Common myeloid progenitor, CD34-positive (primary cell): Measurements from ENCODE around the gene NUB1.

Experiments used
- CTCF ChIA-PET: fragments of 350-600 bp; sonication (Branson Sonifier 250); formaldehyde crosslinking; loops from one replicate; lab custom pipeline; 2021; ENCODE audit warnings: antibody characterized with exemption; lab: Charles Lee
- POLR2A ChIA-PET: fragments of 350-600 bp; sonication (Branson Sonifier 250); formaldehyde crosslinking; loops from one replicate; lab custom pipeline; 2021; ENCODE audit warnings: antibody characterized with exemption; lab: Charles Lee
- DNase-seq, 3 donors: peaks; one replicate each; pipeline versions ENCODE4 v3.0.0 to v3.0.0-alpha.2; 2013
- H3K27ac ChIP-seq, 2 experiments: 1 replicate in 1 of 2; 2 replicates in 1 of 2; pipeline ENCODE4 v1.7.0; 2013; ENCODE audit warnings: inconsistent platforms in 2 of 2, low read length in 2 of 2, mild to moderate bottlenecking in 2 of 2, low read depth in 1 of 2, moderate library complexity in 1 of 2; ENCODE audit not compliant: severe bottlenecking in 2 of 2, insufficient read depth in 1 of 2, poor library complexity in 1 of 2
- H3K27me3 ChIP-seq, 5 experiments: replicated peaks in 2 of 5; 1 replicate in 3 of 5; 2 replicates in 2 of 5; pipeline versions ENCODE4 v1.6.1 to v1.7.0; 2013; ENCODE audit warnings: low read length in 4 of 5, mild to moderate bottlenecking in 2 of 5, moderate library complexity in 2 of 5, inconsistent platforms in 1 of 5; ENCODE audit not compliant: insufficient read depth in 5 of 5, control insufficient read depth in 4 of 5
- H3K36me3 ChIP-seq, 4 experiments: 1 replicate in 2 of 4; 2 replicates in 2 of 4; pipeline versions ENCODE4 v1.6.1 to v1.7.0; 2013; ENCODE audit warnings: low read length in 3 of 4, control low read depth in 1 of 4, mild to moderate bottlenecking in 1 of 4; ENCODE audit not compliant: control insufficient read depth in 4 of 4, insufficient read depth in 4 of 4
- H3K4me1 ChIP-seq, 4 experiments: 1 replicate in 3 of 4; 2 replicates in 1 of 4; pipeline versions ENCODE4 v1.6.1 to v1.7.1; 2013; ENCODE audit warnings: low read length in 3 of 4, mild to moderate bottlenecking in 3 of 4, control low read depth in 1 of 4, inconsistent platforms in 1 of 4, moderate library complexity in 1 of 4; ENCODE audit not compliant: control insufficient read depth in 4 of 4, insufficient read depth in 4 of 4; ENCODE audit errors: control extremely low read depth in 1 of 4
- H3K4me3 ChIP-seq, 7 experiments: 1 replicate in 4 of 7; 2 replicates in 3 of 7; pipeline versions ENCODE4 v1.5.1 to v1.7.0; 2013; ENCODE audit warnings: mild to moderate bottlenecking in 7 of 7, low read length in 6 of 7, moderate library complexity in 6 of 7, inconsistent platforms in 2 of 7, low read depth in 2 of 7, control low read depth in 1 of 7; ENCODE audit not compliant: insufficient read depth in 4 of 7, control insufficient read depth in 1 of 7; ENCODE audit errors: extremely low read depth in 1 of 7
- H3K9me3 ChIP-seq, 5 experiments: 1 replicate in 4 of 5; 2 replicates in 1 of 5; pipeline versions ENCODE4 v1.6.1 to v1.7.1; 2013; ENCODE audit warnings: low read length in 4 of 5, mild to moderate bottlenecking in 2 of 5, inconsistent platforms in 1 of 5, low read depth in 1 of 5, moderate library complexity in 1 of 5; ENCODE audit not compliant: control insufficient read depth in 4 of 5, insufficient read depth in 2 of 5; ENCODE audit errors: control extremely low read depth in 1 of 5
- WGBS: methylation state at CpG from one replicate; pipeline ENCODE4 v1.1.5; 2013; ENCODE audit not compliant: insufficient coverage; 5-methylcytosine and 5-hydroxymethylcytosine counted together

NUB1 gene

DNA sequence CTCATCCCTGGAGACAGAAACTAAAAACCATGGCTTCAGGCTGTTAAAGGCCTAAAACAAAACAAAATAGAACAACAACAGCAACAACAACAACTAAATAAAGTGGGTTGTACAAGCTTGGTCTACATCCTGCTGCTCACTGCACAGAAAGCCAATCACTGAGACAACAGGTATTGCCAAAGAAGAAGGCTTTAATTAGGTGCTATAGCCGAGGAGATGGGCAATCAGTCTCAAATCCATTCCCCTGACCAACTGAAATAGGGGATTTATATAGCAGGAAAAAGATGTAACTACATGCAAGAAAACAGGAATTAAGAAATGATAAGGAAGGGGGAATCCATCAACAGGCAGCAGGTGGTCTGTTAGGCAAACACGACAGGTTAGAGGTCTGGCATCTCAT, 22.4 kb upstream of the NUB1 start:
- Histone ChIP-seq H3K36me3 (no peaks in the 10 kb centered on the region), H3K9me3 (peaks cover 0 to 31% (median 28%) of the 10 kb centered on the region in 5 experiments), H3K4me3 (no peak overlapping the region), H3K4me1 (peaks cover 0 to 13% (median 7%) of the 10 kb centered on the region in 4 experiments), H3K27me3 (peaks cover 0 to 3% (median 0%) of the 10 kb centered on the region in 5 experiments), H3K27ac (no peak overlapping the region)
- CTCF ChIA-PET, result interaction anchor here (1.0 to 10.0 kb wide), 4 partner anchors 10 to 49 kb away, joined by 3 to 155 read pairs (median 30); no protein-coding TSS in a partner anchor
- POLR2A ChIA-PET, result no interaction called here
- DNase-seq, result no peak
- WGBS, result 100% methylated on average over 1 of the region's 2 CpGs

DNA sequence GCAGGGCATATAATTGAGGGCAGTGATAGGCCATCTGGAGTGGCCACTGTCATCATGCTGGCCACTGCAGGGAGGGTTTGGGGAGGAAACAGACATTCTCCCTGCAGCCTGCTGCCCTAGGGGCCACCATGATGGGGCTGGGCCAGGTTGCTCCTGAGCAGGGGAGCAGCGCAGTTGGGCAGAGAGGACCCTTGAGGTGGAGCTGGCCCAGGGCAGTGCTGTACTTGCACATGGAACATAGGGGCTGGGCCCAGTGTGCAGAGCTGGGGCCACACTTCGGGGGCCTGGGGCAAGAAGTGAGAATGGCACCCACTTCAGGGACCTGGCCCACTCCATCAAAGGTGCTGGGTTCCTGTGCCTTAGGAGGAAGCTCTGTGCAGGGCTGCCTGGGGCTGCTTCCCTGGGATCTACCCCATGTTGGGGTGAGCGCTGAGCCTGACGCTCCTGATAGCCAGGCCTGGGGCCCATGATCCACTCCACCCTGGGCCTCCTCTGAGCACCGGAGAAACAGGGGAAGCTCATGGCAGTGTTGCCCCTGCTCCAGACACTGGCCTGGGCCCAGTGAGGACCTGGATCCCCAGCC, 21.3 kb upstream of the NUB1 start:
- H3K27me3 ChIP-seq, result peaks cover 0 to 3% (median 0%) of the 10 kb centered on the region in 5 experiments
- WGBS, result 94% methylated on average over 5 of the region's 5 CpGs
- CTCF ChIA-PET, result interaction anchor here (0.8 to 10.0 kb wide), 5 partner anchors 12 to 129 kb away, joined by 3 to 155 read pairs (median 5); no protein-coding TSS in a partner anchor
- H3K27ac ChIP-seq, result no peak overlapping the region
- H3K9me3 ChIP-seq, result peaks cover 0 to 31% (median 28%) of the 10 kb centered on the region in 5 experiments
- peaks cover 0 to 5% (median 0%) of the 10 kb centered on the region in 4 experiments for H3K4me1 ChIP-seq
- no peaks in the 10 kb centered on the region for H3K36me3 ChIP-seq
- H3K4me3 ChIP-seq, result no peak overlapping the region
- POLR2A ChIA-PET, result no interaction called here
- DNase-seq, result no peak

DNA sequence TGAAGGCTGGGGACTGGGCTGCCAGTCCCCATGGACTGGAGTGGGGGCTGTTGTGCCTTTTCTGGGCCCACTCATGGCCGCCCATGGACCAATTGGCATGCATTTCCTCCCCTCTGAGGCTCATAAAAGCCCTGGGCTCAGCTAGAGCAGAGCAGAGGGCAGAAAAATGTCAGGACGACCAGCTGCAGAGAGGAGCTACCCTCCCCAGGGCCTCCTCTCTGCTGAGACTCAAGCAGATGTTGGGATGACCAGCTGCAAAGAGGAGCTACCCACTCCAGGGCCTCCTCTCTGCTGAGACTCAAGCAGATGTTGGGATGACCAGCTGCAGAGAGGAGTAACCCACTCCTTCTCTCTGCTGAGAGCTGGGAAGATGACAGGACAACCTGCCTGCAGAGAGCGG, 20.3 kb upstream of the NUB1 start:
- H3K4me1 ChIP-seq, result peaks cover 0 to 5% (median 0%) of the 10 kb centered on the region in 4 experiments
- H3K27ac ChIP-seq, result no peak overlapping the region
- H3K4me3 ChIP-seq, result no peak overlapping the region
- ChIA-PET POLR2A (interaction anchor here (0.5 kb wide), 2 partner anchors 30 to 173 kb away, joined by 3 to 4 read pairs; no protein-coding TSS in a partner anchor), CTCF (interaction anchor here (1.4 to 10.0 kb wide), 5 partner anchors 10 to 31 kb away, joined by 3 to 155 read pairs (median 7); partner anchors contain the start of gene NUB1)
- no peak for DNase-seq
- H3K9me3 ChIP-seq, result peaks cover 0 to 31% (median 28%) of the 10 kb centered on the region in 5 experiments
- no peaks in the 10 kb centered on the region for H3K36me3 ChIP-seq
- WGBS, result 70% methylated on average over 1 of the region's 3 CpGs
- H3K27me3 ChIP-seq, result peaks cover 0 to 3% (median 0%) of the 10 kb centered on the region in 5 experiments

DNA sequence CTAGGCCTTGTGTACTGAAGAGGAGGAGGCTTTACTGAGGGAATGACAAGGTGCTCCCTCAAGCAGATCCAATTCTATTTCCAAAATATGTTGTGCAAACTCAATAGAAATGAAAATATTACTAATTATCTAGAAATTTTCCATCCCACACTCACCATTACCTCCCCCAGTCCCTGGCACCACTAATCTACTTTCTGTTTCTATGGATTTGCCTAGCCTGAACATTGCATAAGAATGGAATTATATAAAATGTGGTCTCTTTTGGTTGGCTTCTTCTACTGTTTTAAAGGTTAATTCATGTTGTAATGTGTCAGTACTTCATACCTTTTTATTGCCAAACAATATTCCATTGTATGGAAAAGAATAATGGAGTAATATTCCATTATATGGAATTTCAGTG, 18.7 kb upstream of the NUB1 start:
- H3K9me3 ChIP-seq, result peaks cover 0 to 33% (median 28%) of the 10 kb centered on the region in 5 experiments
- no peak overlapping the region for H3K4me3 ChIP-seq
- POLR2A ChIA-PET, result no interaction called here
- DNase-seq, result no peak
- H3K4me1 ChIP-seq, result no peaks in the 10 kb centered on the region
- peaks cover 0 to 3% (median 0%) of the 10 kb centered on the region in 5 experiments for H3K27me3 ChIP-seq
- no peaks in the 10 kb centered on the region for H3K36me3 ChIP-seq
- CTCF ChIA-PET, result interaction anchor here (2.5 to 10.0 kb wide), 3 partner anchors 14 to 29 kb away, joined by 7 to 155 read pairs (median 52); partner anchors contain the start of gene NUB1
- no peak overlapping the region for H3K27ac ChIP-seq

DNA sequence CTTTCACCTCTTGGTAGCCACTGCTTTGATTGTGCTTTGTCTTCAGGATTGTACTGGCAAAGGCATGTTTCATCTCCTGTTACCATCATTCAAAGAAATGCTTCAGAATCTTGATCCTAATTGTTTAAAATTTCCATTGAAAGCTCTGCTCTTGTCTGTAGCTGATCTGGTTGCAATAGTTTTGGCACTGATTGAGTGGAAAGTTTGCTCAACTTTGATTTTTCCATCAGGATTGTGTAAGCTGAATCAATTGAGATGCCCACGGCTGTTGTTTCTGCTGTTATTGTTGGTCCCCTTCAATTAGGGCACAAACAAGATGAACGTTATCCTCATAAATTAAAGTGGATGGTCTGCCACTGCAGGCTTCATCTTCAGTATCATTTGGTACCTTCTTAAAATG, 14.6 kb upstream of the NUB1 start:
- 93% methylated on average over 2 of the region's 2 CpGs for WGBS
- Histone ChIP-seq H3K4me3 (no peak overlapping the region), H3K4me1 (no peaks in the 10 kb centered on the region), H3K36me3 (no peaks in the 10 kb centered on the region), H3K9me3 (peaks cover 0 to 2% (median 0%) of the 10 kb centered on the region in 5 experiments), H3K27me3 (peaks cover 0 to 3% (median 0%) of the 10 kb centered on the region in 5 experiments), H3K27ac (no peak overlapping the region)
- CTCF ChIA-PET, result interaction anchor here (0.9 to 2.2 kb wide), 3 partner anchors 9 to 81 kb away, joined by 3 to 7 read pairs (median 7); no protein-coding TSS in a partner anchor
- POLR2A ChIA-PET, result no interaction called here
- DNase-seq, result no peak

DNA sequence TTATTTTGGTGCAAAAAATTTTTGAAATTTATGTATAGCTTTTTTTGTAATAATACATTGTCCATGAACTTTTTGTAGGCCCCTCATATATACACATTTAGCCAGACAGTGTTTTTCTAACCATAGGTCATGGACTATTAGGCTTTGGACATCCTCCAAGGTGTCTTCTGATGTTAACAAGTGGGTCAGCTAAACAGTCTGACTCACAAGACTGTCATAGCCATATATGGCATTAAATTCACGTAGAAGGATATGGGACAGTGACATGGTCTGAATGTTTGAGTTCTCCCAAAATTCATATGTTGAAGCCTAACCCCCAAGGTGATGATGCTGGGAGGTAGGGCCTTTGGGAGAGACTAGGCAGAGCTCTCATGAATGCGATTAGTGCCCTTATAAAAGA, 14.0 kb upstream of the NUB1 start:
- no peak overlapping the region for H3K27ac ChIP-seq
- no peaks in the 10 kb centered on the region for H3K36me3 ChIP-seq
- H3K4me3 ChIP-seq, result no peak overlapping the region
- peaks cover 0 to 2% (median 0%) of the 10 kb centered on the region in 5 experiments for H3K9me3 ChIP-seq
- ChIA-PET POLR2A (no interaction called here), CTCF (interaction anchor here (0.9 to 2.2 kb wide), 4 partner anchors 10 to 82 kb away, joined by 3 to 7 read pairs (median 5); partner anchors contain the start of gene NUB1)
- H3K4me1 ChIP-seq, result no peaks in the 10 kb centered on the region
- no peak for DNase-seq
- peaks cover 0 to 3% (median 0%) of the 10 kb centered on the region in 5 experiments for H3K27me3 ChIP-seq
- 100% methylated on average over 1 of the region's 2 CpGs for WGBS

DNA sequence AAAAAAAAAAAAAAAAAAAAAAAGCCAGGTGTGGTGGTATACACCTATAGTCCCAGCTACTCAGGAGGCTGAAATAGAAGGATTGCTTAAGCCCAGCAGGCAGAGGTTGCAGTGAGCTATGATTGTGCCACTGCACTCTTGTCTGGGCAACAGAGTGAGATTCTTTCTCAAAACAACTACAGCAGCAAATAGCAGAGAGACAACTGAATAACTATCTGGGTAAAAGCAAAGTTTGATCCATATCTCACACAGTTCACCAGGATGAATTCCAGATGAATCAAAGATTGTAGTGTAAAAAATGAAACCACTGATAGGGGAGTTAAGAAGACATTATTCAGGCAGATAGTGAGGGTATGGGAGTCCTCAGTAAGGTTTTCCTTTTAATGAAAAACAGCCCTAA, 11.4 kb upstream of the NUB1 start:
- CTCF ChIA-PET, result interaction anchor here (0.7 to 2.0 kb wide), 5 partner anchors 8 to 42 kb away, joined by 3 to 6 read pairs (median 3); partner anchors contain the start of gene NUB1
- no peak overlapping the region for H3K27ac ChIP-seq

More for the DNA sequence above, 11.4 kb upstream of the NUB1 start:
- no peak for DNase-seq
- Histone ChIP-seq H3K9me3 (peaks cover 0 to 2% (median 0%) of the 10 kb centered on the region in 5 experiments), H3K4me3 (no peak overlapping the region), H3K36me3 (no peaks in the 10 kb centered on the region), H3K27me3 (no peaks in the 10 kb centered on the region), H3K4me1 (no peaks in the 10 kb centered on the region)
- POLR2A ChIA-PET, result no interaction called here
